Astrocyte (in vitro differentiated cells and primary cell): ENCODE results near the gene HSPBAP1. TPM values are rescaled to one million over a fixed set of nuclear protein-coding genes. Genes with fewer than 3 reads are reported as not detected.
"Not testable (repeated sequence)": the region's sequence is repeated elsewhere in the genome, so short reads cannot be mapped to it uniquely, and the experiment has no call there.

Experiments used
- DNase-seq: peaks from one replicate; pipeline ENCODE4 v3.0.0-alpha.2; 2010; ENCODE audit warnings: low read depth
- FAIRE-seq: peaks from 2 replicates; lab custom pipeline; 2011; peaks lifted over from hg19 to GRCh38; lab: Jason Lieb, UNC
- H2AFZ ChIP-seq: 2 replicates; pipeline ENCODE4 v1.6.0; 2012; ENCODE audit warnings: low read depth, low read length, inconsistent platforms
- H3K27ac ChIP-seq: 2 replicates; pipeline ENCODE4 v1.5.1; 2011; ENCODE audit warnings: low read depth, low read length, inconsistent platforms
- H3K27me3 ChIP-seq: 2 replicates; pipeline ENCODE4 v1.6.0; 2011; ENCODE audit warnings: low read length, inconsistent platforms; ENCODE audit not compliant: insufficient read depth
- H3K36me3 ChIP-seq: 2 replicates; pipeline ENCODE4 v1.5.1; 2011; ENCODE audit warnings: low read length, inconsistent platforms; ENCODE audit not compliant: insufficient read depth
- H3K4me1 ChIP-seq: 2 replicates; pipeline ENCODE4 v1.5.1; 2011; ENCODE audit warnings: low read length, inconsistent platforms; ENCODE audit not compliant: insufficient read depth
- H3K4me2 ChIP-seq: 2 replicates; pipeline ENCODE4 v1.6.0; 2012; ENCODE audit warnings: low read length, inconsistent platforms
- H3K4me3 ChIP-seq: 2 replicates; pipeline ENCODE4 v1.5.1; 2011; ENCODE audit warnings: low read depth, mild to moderate bottlenecking, low read length, inconsistent platforms; ENCODE audit not compliant: insufficient read depth
- H3K79me2 ChIP-seq: 2 replicates; pipeline ENCODE4 v1.6.0; 2012; ENCODE audit warnings: mild to moderate bottlenecking, low read length, inconsistent platforms; ENCODE audit not compliant: insufficient read depth
- H3K9ac ChIP-seq: 2 replicates; pipeline ENCODE4 v1.6.0; 2012; ENCODE audit warnings: mild to moderate bottlenecking, low read length, inconsistent platforms
- H3K9me3 ChIP-seq: 2 replicates; pipeline ENCODE4 v1.5.1; 2012; ENCODE audit warnings: low read depth, mild to moderate bottlenecking, low read length, inconsistent platforms; ENCODE audit not compliant: insufficient read depth
- H4K20me1 ChIP-seq: 2 replicates; pipeline ENCODE4 v1.6.0; 2012; ENCODE audit warnings: low read length, inconsistent platforms; ENCODE audit not compliant: insufficient read depth
- H3K27ac Mint-ChIP-seq: one replicate; pipeline ENCODE4 v1.8.0; 2021; ENCODE audit warnings: mild to moderate bottlenecking, mixed read lengths; ENCODE audit not compliant: unreplicated experiment
- H3K27me3 Mint-ChIP-seq: one replicate; pipeline ENCODE4 v1.8.0; 2021; ENCODE audit warnings: low read depth, mixed read lengths; ENCODE audit not compliant: unreplicated experiment
- H3K36me3 Mint-ChIP-seq: one replicate; pipeline ENCODE4 v1.8.0; 2021; ENCODE audit warnings: low read depth, mixed read lengths; ENCODE audit not compliant: unreplicated experiment
- H3K4me1 Mint-ChIP-seq: one replicate; pipeline ENCODE4 v1.8.0; 2021; ENCODE audit warnings: low read depth, mixed read lengths; ENCODE audit not compliant: unreplicated experiment
- H3K4me3 Mint-ChIP-seq: one replicate; pipeline ENCODE4 v1.8.0; 2021; ENCODE audit warnings: mild to moderate bottlenecking, moderate library complexity, mixed read lengths; ENCODE audit not compliant: unreplicated experiment
- H3K9me3 Mint-ChIP-seq: one replicate; pipeline ENCODE4 v1.8.0; 2021; ENCODE audit warnings: mild to moderate bottlenecking, mixed read lengths; ENCODE audit not compliant: unreplicated experiment
- CTCF ChIP-seq: IDR thresholded peaks from 2 replicates; pipeline ENCODE4 v1.5.1; 2011; ENCODE audit warnings: low read depth, mild to moderate bottlenecking, inconsistent platforms, low read length, moderate library complexity; ENCODE audit not compliant: insufficient read depth
- EZH2 ChIP-seq: IDR thresholded peaks from 2 replicates; pipeline ENCODE4 v1.6.1; 2012; ENCODE audit warnings: mild to moderate bottlenecking, low read length, inconsistent platforms; ENCODE audit not compliant: insufficient read depth
- total RNA-seq: library from RNA; stranded (reverse); gene quantifications from 2 replicates; pipeline ENCODE4 v1.2.1, GENCODE V29; 2021

Gene HSPBAP1
- total RNA-seq, 1 donor from 2014 or later, result 4.3 TPM

DNA sequence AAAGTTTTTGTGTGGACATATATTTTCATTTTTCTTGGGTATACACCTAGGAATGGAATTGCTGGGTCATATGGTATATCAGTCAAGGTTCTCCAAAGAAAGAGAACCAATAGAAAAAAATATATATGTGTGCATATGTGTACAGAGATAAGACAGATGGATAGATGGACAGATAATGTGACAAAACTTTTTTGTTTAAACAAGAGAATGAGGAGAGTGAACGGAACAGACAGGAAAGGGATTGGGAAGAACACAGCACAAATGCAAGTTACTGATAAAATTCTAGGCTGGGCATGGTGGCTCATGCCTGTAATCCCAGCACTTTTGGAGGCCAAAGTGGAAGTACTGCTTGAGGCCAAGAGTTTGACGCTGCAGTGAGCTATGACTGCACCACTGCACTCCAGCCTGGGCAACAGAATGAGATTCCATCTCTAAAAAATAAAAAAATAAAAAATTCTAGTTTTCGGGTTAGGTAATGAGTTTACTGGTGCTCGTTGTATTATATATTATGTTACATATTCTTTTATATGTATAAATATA, 50.0 kb downstream of the HSPBAP1 start:
- H3K27me3 Mint-ChIP-seq, result no peaks in the 10 kb centered on the region
- peaks cover 7% of the 10 kb centered on the region for H3K4me1 Mint-ChIP-seq
- no peaks in the 10 kb centered on the region for H3K9me3 Mint-ChIP-seq
- H3K36me3 Mint-ChIP-seq, result peaks cover 14% of the 10 kb centered on the region
- Histone ChIP-seq H3K27me3 (no peaks in the 10 kb centered on the region), H4K20me1 (no peaks in the 10 kb centered on the region), H3K9me3 (no peaks in the 10 kb centered on the region), H3K36me3 (peaks cover 9% of the 10 kb centered on the region), H3K27ac (no peak overlapping the region), H2AFZ (no peak overlapping the region), H3K4me1 (no peaks in the 10 kb centered on the region), H3K4me2 (no peak overlapping the region), H3K9ac (no peak overlapping the region), H3K4me3 (no peak overlapping the region), H3K79me2 (no peaks in the 10 kb centered on the region)
- no peak overlapping the region for H3K27ac Mint-ChIP-seq
- DNase-seq (no peak), FAIRE-seq (no peak)
- H3K4me3 Mint-ChIP-seq, result no peak overlapping the region
- TF ChIP-seq EZH2 (no peak), CTCF (no peak)

DNA sequence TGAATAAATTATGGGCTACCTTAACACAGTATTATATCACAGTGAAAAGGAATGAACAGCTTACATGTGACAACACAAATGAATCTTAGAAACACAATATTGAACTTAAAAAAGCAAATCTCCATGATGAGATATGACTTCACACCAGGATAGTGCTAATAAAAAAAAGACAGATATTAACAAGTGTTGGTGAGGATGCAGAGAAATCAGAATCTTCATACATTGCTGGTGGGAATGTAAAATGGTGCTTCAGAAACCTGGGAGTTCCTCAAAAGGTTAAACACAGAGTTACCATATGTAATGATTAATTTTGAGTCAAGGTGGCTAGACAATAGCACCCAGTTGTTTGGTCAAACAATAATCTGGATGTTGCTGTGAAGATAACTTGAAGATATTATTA, 51.4 kb downstream of the HSPBAP1 start:
- H2AFZ ChIP-seq, result no peak overlapping the region
- no peaks in the 10 kb centered on the region for H3K4me1 ChIP-seq
- TF ChIP-seq EZH2 (no peak), CTCF (no peak)
- peaks cover 9% of the 10 kb centered on the region for H3K36me3 ChIP-seq
- H3K79me2 ChIP-seq, result no peaks in the 10 kb centered on the region
- H3K27ac ChIP-seq, result no peak overlapping the region
- FAIRE-seq (no peak), DNase-seq (no peak)
- Mint-ChIP-seq H3K36me3 (peaks cover 14% of the 10 kb centered on the region), H3K4me1 (peaks cover 7% of the 10 kb centered on the region), H3K27me3 (no peaks in the 10 kb centered on the region), H3K4me3 (no peak overlapping the region), H3K9me3 (no peaks in the 10 kb centered on the region), H3K27ac (no peak overlapping the region)
- H3K9me3 ChIP-seq, result no peaks in the 10 kb centered on the region
- H3K27me3 ChIP-seq, result no peaks in the 10 kb centered on the region
- H3K4me3 ChIP-seq, result no peak overlapping the region
- no peak overlapping the region for H3K4me2 ChIP-seq
- H3K9ac ChIP-seq, result no peak overlapping the region
- H4K20me1 ChIP-seq, result no peaks in the 10 kb centered on the region

DNA sequence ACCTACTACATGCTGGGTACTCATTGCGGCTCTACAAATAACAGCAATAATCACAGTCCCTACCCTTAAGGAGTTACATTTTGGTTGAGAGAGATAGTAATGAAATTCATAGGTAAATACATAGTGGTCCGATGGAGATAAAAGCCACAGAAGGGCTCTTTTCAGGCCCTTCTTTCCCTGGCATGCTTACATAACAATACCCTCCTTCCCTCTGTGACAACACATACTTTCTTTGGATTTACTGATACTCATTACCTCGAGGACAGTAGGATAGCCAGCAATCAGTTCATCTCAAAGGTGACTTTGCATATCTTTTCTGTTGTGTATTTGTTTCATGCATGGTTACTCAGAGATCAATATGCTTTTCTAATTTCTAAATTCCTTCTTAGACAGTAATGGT, 54.5 kb downstream of the HSPBAP1 start:
- H4K20me1 ChIP-seq, result no peaks in the 10 kb centered on the region
- Mint-ChIP-seq H3K4me3 (no peak overlapping the region), H3K4me1 (no peaks in the 10 kb centered on the region), H3K27me3 (no peaks in the 10 kb centered on the region), H3K27ac (no peak overlapping the region), H3K36me3 (peaks cover 11% of the 10 kb centered on the region), H3K9me3 (peaks cover 3% of the 10 kb centered on the region)
- DNase-seq (no peak), FAIRE-seq (no peak)
- no peak overlapping the region for H3K4me2 ChIP-seq
- peaks cover 9% of the 10 kb centered on the region for H3K36me3 ChIP-seq
- TF ChIP-seq CTCF (no peak), EZH2 (no peak)
- no peak overlapping the region for H2AFZ ChIP-seq
- H3K4me3 ChIP-seq, result no peak overlapping the region
- no peak overlapping the region for H3K27ac ChIP-seq
- no peaks in the 10 kb centered on the region for H3K4me1 ChIP-seq
- no peaks in the 10 kb centered on the region for H3K9me3 ChIP-seq
- no peak overlapping the region for H3K9ac ChIP-seq
- H3K79me2 ChIP-seq, result no peaks in the 10 kb centered on the region
- H3K27me3 ChIP-seq, result no peaks in the 10 kb centered on the region

DNA sequence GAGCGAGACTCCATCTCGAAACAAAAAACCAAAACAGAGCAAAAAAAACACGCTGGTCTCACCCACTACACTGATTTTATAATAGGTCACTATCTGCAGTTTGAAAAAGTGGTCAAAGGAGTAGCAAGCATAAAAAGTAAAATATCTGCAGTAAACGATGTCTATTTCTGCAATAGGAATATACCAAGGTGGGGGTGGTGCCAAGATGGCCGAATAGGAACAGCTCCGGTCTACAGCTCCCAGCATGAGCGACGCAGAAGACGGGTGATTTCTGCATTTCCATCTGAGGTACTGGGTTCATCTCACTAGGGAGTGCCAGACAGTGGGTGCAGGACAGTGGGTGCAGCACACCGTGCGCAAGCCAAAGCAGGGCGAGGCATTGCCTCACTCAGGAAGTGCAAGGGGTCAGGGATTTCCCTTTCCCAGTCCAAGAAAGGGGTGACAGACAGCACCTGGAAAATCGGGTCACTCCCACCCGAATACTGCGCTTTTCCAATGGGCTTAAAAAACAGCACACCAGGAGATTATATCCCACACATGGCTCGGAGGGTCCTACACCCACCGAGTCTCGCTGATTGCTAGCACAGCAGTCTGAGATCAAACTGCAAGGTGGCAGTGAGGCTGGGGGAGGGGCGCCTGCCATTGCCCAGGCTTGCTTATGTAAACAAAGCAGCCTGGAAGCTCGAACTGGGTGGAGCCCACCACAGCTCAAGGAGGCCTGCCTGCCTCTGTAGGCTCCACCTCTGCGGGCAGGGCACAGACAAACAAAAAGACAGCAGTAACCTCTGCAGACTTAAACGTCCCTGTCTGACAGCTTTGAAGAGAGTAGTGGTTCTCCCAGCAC, 60.7 kb downstream of the HSPBAP1 start:
- not testable (repeated sequence) for H2AFZ ChIP-seq, H3K4me1 Mint-ChIP-seq, H3K9ac ChIP-seq, H3K36me3 ChIP-seq, H3K27me3 ChIP-seq, H3K4me3 ChIP-seq, DNase-seq, H4K20me1 ChIP-seq, H3K4me1 ChIP-seq, H3K27ac Mint-ChIP-seq, FAIRE-seq, H3K27me3 Mint-ChIP-seq, H3K27ac ChIP-seq, H3K9me3 ChIP-seq, H3K4me2 ChIP-seq, H3K4me3 Mint-ChIP-seq, H3K79me2 ChIP-seq
- Mint-ChIP-seq H3K9me3 (peaks cover 15% of the 10 kb centered on the region), H3K36me3 (peaks cover 20% of the 10 kb centered on the region)
